NOMO-1 treated with dmso at 0.1 percent for 144 hours (cell line): ENCODE data around the gene ADIRF.
"Not testable (repeated sequence)": the region's sequence is repeated elsewhere in the genome, so short reads cannot be mapped to it uniquely, and the experiment has no call there.

Source experiments
- DNase-seq: peaks from one replicate; lab custom pipeline; 2025; ENCODE audit not compliant: unreplicated experiment; lab: John Stamatoyannopoulos, UW

The ADIRF gene

DNA sequence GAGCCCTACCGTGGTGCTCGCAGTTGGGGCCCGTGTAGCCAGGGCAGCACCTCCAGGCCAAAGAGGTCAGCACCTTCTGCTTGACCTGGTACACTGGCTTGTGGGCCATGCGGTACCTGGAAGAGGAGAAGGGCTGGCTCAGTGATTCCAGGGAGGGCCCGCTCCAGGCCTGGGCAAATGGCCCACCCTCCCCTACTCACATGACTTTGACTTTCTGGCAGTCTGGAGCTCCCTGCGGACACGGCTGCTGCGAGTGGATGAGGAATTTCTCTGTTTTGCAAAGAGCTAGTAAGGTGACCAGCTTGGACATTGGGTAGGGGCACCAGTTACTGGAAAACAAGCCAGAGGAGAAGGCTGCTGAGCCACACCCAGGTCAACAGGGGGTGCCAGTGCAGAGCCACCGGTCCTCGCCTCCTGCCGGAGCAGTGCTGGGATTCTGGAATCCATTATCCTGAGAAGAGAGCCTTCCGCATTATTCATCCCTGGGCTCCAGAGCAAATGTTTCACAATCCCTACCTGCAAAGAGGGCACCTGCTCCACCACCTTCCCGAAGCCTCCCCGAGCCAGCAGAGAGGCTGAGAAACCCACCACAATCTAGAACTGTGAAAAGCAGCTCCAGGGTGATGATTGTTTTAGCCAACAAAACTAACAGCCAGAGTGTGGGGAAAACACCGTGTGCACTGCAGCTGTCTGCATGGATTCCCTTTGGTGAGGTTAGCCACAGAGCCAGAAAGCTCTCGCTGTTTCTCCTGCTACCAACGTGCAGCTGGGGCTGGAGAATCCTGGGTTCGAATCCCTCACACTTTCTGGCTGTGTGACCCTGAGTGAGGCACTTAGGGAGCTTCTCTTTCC is 22.7 kb upstream of the ADIRF start:
- no peak for DNase-seq

GRCh38 chr10:86946213-86947155 is 21.8 kb upstream of the ADIRF start:
- no peak for DNase-seq

GRCh38 chr10:86947806-86948205 is 20.5 kb upstream of the ADIRF start:
- not testable (repeated sequence) for DNase-seq

- no peak for DNase-seq
Observed at GRCh38 chr10:86950349-86950748, 17.9 kb upstream of the ADIRF start.

- no peak for DNase-seq
Observed at GRCh38 chr10:86951184-86951761, 17.0 kb upstream of the ADIRF start.

- no peak for DNase-seq
Observed at GRCh38 chr10:86952106-86952505, 16.2 kb upstream of the ADIRF start.

DNA sequence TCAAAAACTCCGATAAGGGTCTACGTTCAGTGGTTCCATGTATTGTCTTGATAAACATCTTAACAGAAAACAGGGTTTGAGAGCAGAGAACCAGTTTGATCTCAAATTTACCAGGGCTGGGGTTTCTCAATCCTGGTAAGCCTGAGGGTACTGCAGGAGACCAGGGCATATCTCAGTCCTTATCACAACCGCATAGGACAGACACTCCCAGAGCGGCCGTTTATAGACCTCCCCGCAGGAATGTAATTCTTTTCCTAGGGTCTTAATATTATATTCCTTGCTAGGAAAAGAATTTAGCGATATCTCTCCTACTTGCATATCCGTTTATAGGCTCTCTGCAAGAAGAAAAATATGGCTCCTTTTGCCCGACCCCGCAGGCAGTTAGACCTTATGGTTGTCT is 15.6 kb upstream of the ADIRF start:
- DNase-seq, result not testable (repeated sequence)

GRCh38 chr10:86953747-86954680 is 14.3 kb upstream of the ADIRF start:
- no peak for DNase-seq

GRCh38 chr10:86954681-86955500 is 13.4 kb upstream of the ADIRF start:
- DNase-seq, result no peak

DNA sequence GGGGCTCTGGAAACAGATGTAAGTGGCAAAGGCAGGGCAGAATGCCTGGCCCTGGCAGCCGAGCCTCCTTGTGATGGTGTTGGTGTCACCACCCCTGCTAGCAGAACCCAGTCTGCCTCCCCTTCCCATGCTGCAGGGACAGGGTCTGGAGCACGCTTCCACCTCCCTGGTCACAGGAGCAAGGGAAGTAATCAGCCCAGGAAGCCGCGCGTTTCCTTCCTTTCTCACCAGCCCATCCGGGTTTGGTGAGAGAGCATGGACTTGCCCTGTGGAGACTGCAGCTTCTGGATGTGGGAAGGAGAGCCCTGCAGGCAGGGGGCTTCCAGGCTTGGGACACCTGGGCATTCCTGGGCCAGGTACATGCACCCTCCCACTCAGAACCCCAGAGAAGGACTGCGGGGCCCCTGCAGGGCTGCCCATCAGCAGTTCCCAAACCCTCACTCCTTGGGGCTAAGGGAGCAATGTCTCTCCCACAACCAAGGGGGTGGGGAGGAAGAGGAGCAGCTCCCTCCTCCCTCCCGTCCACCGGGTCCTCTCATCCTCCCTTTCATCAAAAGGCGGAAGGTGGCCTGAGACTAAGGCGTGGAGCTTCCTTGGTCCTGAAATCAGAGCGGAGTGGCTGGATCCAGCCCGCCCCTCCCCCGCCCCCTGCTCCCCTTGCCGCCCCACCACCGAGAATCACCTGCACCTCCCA is 12.6 kb upstream of the ADIRF start:
- no peak for DNase-seq

GRCh38 chr10:86956195-86956847 is 12.0 kb upstream of the ADIRF start:
- DNase-seq, result no peak

DNA sequence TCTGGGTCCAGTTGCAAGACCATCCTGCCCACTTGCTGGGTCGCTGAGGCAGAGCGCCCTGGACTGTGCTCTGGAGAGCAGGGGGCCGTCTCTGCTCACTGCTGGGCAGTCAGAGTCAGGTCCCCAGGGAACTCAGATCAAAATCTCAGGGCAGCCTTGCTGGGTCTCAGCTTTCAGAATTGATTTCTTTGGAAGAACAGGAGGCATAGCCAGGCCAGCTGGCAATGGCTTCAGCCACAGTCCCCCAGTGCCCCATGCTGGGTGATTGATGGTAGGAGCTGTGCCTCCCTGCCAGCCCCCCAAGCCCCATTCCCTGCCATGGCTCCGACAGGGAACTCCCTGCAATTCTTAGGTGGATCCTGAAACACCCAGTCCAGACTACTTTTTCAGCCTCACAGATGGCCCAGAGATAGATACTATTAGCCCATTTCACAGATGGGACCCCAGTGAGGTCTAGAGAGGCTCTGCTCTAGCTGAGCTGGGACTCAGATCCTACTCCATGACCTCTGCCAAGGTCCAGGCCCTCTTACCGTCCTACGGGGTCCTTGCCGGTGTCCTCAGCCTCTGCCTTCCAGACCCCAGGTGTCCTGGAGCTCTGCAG is 11.3 kb upstream of the ADIRF start:
- DNase-seq, result no peak

DNA sequence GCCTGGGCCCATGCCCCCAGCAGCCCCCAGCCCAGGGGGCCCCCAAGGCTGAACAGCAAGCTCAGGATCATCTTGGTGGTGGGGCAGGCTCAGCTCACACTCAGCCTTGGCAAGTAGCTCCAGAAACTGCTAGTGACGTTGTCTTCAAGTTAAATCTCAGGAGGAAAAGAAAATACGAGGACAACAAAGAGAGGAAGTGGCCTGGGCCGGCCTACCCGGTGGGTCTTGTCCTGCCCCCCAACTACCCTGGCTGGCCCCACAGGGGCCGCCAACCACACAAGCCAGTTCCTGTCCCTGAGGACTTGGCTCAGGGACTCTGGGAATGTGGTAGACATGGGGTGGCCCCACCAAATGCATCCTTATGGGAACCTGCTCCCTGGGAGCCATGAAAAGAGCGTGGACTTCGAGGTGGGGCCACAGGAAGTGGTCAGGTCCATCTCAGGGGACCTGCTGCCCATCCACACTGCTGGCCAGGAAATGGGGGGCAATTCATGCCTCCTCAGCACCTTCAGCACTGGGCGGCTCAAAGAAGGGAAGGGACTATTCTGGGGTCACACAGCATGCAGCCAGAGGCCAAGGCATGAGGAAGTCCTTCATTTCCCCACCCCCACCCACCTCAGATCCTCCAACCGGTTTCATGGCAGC is 10.7 kb upstream of the ADIRF start, which contains the start of gene MMRN2:
MMRN2 (minus strand) TSS at position 145 of the 645 bp plus-strand sequence; CDS start at position 71, 74 bp downstream.
- no peak for DNase-seq

GRCh38 chr10:86958116-86958900 is 10.0 kb upstream of the ADIRF start, which contains the start of gene SNCG:
SNCG (plus strand) TSS chr10:86958599; CDS start chr10:86958698, 99 bp downstream.
- no peak for DNase-seq

- DNase-seq, result no peak
Observed at GRCh38 chr10:86958901-86959736, 9.2 kb upstream of the ADIRF start.

GRCh38 chr10:86959737-86960002 is 8.6 kb upstream of the ADIRF start:
- DNase-seq, result no peak
